Adrenal gland (tissue), 5 donors: ENCODE results near the gene CHST8.

Experiments
- POLR2A ChIP-seq, 2 donors: fragments of 450-650 bp; IDR thresholded peaks; one replicate each; pipeline ENCODE4 v1.6.1; 2017; ENCODE audit warnings: antibody characterized with exemption in 2 of 2, mild to moderate bottlenecking in 2 of 2, moderate library complexity in 1 of 2
- TF ChIP-seq, protein P1 (sequence below), 6 experiments: fragments of 450-650 bp in 4 of 6; fragments of 200-600 bp in 2 of 6; sonication (generic) in 1 of 6; IDR thresholded peaks; 1 replicate in 5 of 6; 2 replicates in 1 of 6; pipeline versions ENCODE4 v1.5.1 to v1.8.0; 2016 to 2021; ENCODE audit warnings: antibody characterized with exemption in 6 of 6, mild to moderate bottlenecking in 2 of 6, moderate library complexity in 1 of 6
- donor health status: DM: no; HTN: no; CAD: no.

DNA sequence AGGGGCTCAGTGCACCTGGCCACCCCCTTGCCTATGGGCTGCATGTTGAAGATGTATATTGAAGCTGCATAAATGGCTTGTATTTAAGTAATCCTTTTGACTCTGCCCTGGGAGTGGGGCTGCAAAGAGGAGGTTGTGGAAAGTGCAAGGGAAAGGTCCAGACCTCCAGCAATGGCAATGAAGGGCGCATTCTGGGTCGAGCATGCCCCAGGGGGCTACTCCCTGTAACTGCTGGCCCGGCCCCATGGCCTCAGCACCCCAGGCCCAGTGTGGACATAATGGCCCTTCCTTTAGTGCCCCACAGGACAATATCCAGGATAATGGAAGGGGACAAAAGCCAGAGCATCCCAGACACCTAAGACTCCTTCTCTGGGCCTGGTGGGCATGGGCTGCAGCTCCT is 43.1 kb upstream of the CHST8 start:
- TF ChIP-seq, protein P1, sequence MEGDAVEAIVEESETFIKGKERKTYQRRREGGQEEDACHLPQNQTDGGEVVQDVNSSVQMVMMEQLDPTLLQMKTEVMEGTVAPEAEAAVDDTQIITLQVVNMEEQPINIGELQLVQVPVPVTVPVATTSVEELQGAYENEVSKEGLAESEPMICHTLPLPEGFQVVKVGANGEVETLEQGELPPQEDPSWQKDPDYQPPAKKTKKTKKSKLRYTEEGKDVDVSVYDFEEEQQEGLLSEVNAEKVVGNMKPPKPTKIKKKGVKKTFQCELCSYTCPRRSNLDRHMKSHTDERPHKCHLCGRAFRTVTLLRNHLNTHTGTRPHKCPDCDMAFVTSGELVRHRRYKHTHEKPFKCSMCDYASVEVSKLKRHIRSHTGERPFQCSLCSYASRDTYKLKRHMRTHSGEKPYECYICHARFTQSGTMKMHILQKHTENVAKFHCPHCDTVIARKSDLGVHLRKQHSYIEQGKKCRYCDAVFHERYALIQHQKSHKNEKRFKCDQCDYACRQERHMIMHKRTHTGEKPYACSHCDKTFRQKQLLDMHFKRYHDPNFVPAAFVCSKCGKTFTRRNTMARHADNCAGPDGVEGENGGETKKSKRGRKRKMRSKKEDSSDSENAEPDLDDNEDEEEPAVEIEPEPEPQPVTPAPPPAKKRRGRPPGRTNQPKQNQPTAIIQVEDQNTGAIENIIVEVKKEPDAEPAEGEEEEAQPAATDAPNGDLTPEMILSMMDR (IDR thresholded peaks at IDR 0.05), result no peak
- no peak for TF ChIP-seq POLR2A (IDR thresholded peaks at IDR 0.05)
